Measurements from ENCODE around the gene CAB39. TPM values are rescaled to one million over a fixed set of nuclear protein-coding genes. Genes with fewer than 3 reads are reported as not detected.
A peak's percentile ranks its signal among the peaks of the same experiment; 100 is the strongest.

Gene CAB39
- total and polyA plus RNA-seq, 2 of the 8 experiments (the other 6 are each of a cell fraction or from before 2014, with no cell fraction given) = 16.4 to 50.5 TPM

DNA sequence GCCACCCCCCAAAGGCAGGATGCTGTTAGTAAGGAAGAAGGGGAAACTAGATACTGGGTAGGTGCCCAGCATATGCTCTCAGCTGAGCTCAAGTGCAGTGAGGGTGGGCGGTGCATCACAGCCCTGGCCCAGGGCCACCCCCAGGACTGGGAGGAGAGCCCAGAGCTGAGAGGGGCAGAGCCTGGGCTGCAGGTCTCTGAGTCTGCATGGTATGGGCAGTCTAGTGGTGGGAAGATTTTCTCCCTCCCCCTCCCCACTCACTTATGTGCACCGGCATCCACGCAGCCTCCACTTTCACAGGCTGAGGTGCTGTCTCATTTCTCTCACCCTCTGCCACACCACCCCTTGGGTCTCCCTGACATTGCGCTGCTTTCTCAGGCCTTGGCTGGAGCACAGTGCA lies 48.5 kb upstream of the CAB39 start:
- Histone ChIP-seq H4K5ac (ENCODE audit: insufficient read length, low read depth, low read length) (no peak overlapping the region), H3K23me2 (ENCODE audit: low read depth, low read length) (no peaks in the 10 kb centered on the region), H3K27me3 (replicated peaks in 1 of 4; ENCODE audit: control insufficient read depth in 3 of 4, extremely low read depth in 1 of 4, insufficient read depth in 3 of 4, low read length in 3 of 4) (peaks cover 0 to 3% (median 1%) of the 10 kb centered on the region in 4 experiments; a peak in 3 of 7 replicates), H2BK5ac (ENCODE audit: low read depth, low read length) (peak overlapping the region; percentile 60; the same call in 1 of the 2 replicates), H4K8ac (ENCODE audit: extremely low read depth, insufficient read depth, low read length) (no peak overlapping the region), H2BK120ac (replicated peaks; ENCODE audit: low read depth, low read length) (no peak overlapping the region), H3K4ac (replicated peaks; ENCODE audit: insufficient read length, low read depth, low read length) (no peak overlapping the region), H3K56ac (replicated peaks; ENCODE audit: insufficient read length, low read depth, low read length) (no peak overlapping the region), H3K9me3 (ENCODE audit: insufficient read depth in 2 of 2, low read depth in 1 of 2, low read length in 1 of 2) (no peaks in the 10 kb centered on the region), H2BK20ac (ENCODE audit: low read length) (peak overlapping the region; percentile 95; the same call in 1 of the 2 replicates), H3K14ac (ENCODE audit: insufficient read length) (no peak overlapping the region), H3K23ac (ENCODE audit: insufficient read length) (no peak overlapping the region), H3K4me2 (ENCODE audit: insufficient read depth in 1 of 2, low read depth in 2 of 2, low read length in 2 of 2) (no peak overlapping the region), H3K79me1 (ENCODE audit: low read depth, low read length) (no peaks in the 10 kb centered on the region), H3K79me2 (ENCODE audit: control insufficient read depth in 1 of 2, insufficient read depth in 2 of 2, low read length in 2 of 2) (no peaks in the 10 kb centered on the region), H2BK12ac (ENCODE audit: low read depth, low read length) (peak overlapping the region; percentile 87; the same call in 1 of the 2 replicates), H2BK15ac (ENCODE audit: low read length) (0 out of 2 replicates have a peak overlapping the region, but pooled peaks have one; percentile 72), H3K9ac (replicated peaks in 1 of 4; ENCODE audit: extremely low read depth in 1 of 4, low read depth in 3 of 4, low read length in 3 of 4) (no peak overlapping the region), H3K4me3 (ENCODE audit: extremely low read depth in 1 of 4, insufficient read depth in 2 of 4, low read depth in 3 of 4, low read length in 4 of 4) (no peak overlapping the region), H2AK5ac (ENCODE audit: low read depth, low read length) (no peak overlapping the region), H4K20me1 (replicated peaks in 1 of 2; ENCODE audit: control insufficient read depth in 1 of 2, insufficient read depth in 2 of 2, low read length in 2 of 2) (no peaks in the 10 kb centered on the region), H3K18ac (ENCODE audit: extremely low read depth, low read length) (no peak overlapping the region; the same call in 1 of the 2 replicates), H3K27ac (ENCODE audit: low read depth, low read length) (no peak overlapping the region), H4K91ac (replicated peaks; ENCODE audit: insufficient read length, low read length) (no peak overlapping the region), H3K36me3 (ENCODE audit: control insufficient read depth in 2 of 4, insufficient read depth in 4 of 4, low read length in 3 of 4) (no peaks in the 10 kb centered on the region), H3K4me1 (replicated peaks in 1 of 4; ENCODE audit: control insufficient read depth in 3 of 4, insufficient read depth in 4 of 4, low read length in 3 of 4) (peaks cover 7 to 20% (median 14%) of the 10 kb centered on the region in 4 experiments; a peak in 6 of 7 replicates), H2AFZ (ENCODE audit: low read length) (no peak overlapping the region)
- POLR2A ChIA-PET (ENCODE audit: partially characterized antibody) = interaction anchor here (0.7 kb wide), 1 partner anchor 9 kb away, joined by 4 read pairs; no protein-coding TSS in a partner anchor
- FAIRE-seq = no peak
- no peak for DNase-seq (ENCODE audit: low read depth in 1 of 2, low spot score in 2 of 2)
- WGBS, 2 experiments (ENCODE audit: extremely low coverage in 1 of 2, insufficient coverage in 1 of 2, insufficient read length in 1 of 2, insufficient replicate concordance in 2 of 2, low coverage in 1 of 2, low lambda C conversion rate in 2 of 2, missing lambda C conversion rate in 1 of 2) = 93% methylated on average over 4 of the region's 4 CpGs; no CpG with 5 or more reads in 1 of the 2 experiments
- CTCF ChIA-PET (ENCODE audit: partially characterized antibody) = interaction anchor here (1.1 kb wide), 1 partner anchor 17 kb away, joined by 4 read pairs; no protein-coding TSS in a partner anchor

Measured in H1 (cell line).